GM23248 (cell line): ENCODE measurements around the gene ZFY. TPM values are rescaled to one million over a fixed set of nuclear protein-coding genes. Genes with fewer than 3 reads are reported as not detected.

Experiments
- DNase-seq: peaks from one replicate; pipeline ENCODE4 v3.0.0-alpha.2; 2015
- H2AFZ ChIP-seq: fragments of 200-600 bp; sonication (generic); 2 replicates; pipeline ENCODE4 v1.6.1; 2016; ENCODE audit warnings: antibody characterized with exemption
- H3F3A ChIP-seq: fragments of 200-600 bp; sonication (generic); 2 replicates; pipeline ENCODE4 v1.6.1; 2016; ENCODE audit warnings: mild to moderate bottlenecking, antibody characterized with exemption, mixed run types; ENCODE audit not compliant: insufficient read depth
- H3K27ac ChIP-seq: fragments of 200-600 bp; sonication (generic); 2 replicates; pipeline ENCODE4 v1.5.1; 2016; ENCODE audit warnings: mild to moderate bottlenecking
- H3K27me3 ChIP-seq: fragments of 200-600 bp; sonication (generic); replicated peaks from 2 replicates; pipeline ENCODE4 v1.6.1; 2016; ENCODE audit warnings: mild to moderate bottlenecking; ENCODE audit not compliant: insufficient read depth
- H3K36me3 ChIP-seq: fragments of 200-600 bp; sonication (generic); 2 replicates; pipeline ENCODE4 v1.6.1; 2016; ENCODE audit warnings: low read depth, mild to moderate bottlenecking
- H3K4me1 ChIP-seq: fragments of 200-600 bp; sonication (generic); 2 replicates; pipeline ENCODE4 v1.6.1; 2016; ENCODE audit warnings: mild to moderate bottlenecking; ENCODE audit not compliant: insufficient read depth
- H3K4me2 ChIP-seq: fragments of 200-600 bp; sonication (generic); one replicate; pipeline ENCODE4 v1.6.1; 2016; ENCODE audit warnings: mild to moderate bottlenecking; ENCODE audit not compliant: unreplicated experiment
- H3K4me3 ChIP-seq: fragments of 200-600 bp; sonication (generic); 2 replicates; pipeline ENCODE4 v1.5.1; 2016; ENCODE audit warnings: mild to moderate bottlenecking
- H3K79me2 ChIP-seq: fragments of 200-600 bp; sonication (generic); 2 replicates; pipeline ENCODE4 v1.6.1; 2016; ENCODE audit warnings: mild to moderate bottlenecking; ENCODE audit not compliant: insufficient read depth
- H3K9ac ChIP-seq: fragments of 200-600 bp; sonication (generic); 2 replicates; pipeline ENCODE4 v1.6.1; 2016; ENCODE audit warnings: mild to moderate bottlenecking
- H3K9me2 ChIP-seq: fragments of 200-600 bp; sonication (generic); 2 replicates; pipeline ENCODE4 v1.6.1; 2016; ENCODE audit warnings: mixed run types, mild to moderate bottlenecking, moderate library complexity; ENCODE audit not compliant: insufficient read depth
- H3K9me3 ChIP-seq: fragments of 200-600 bp; sonication (generic); one replicate; pipeline ENCODE4 v1.6.1; 2017; ENCODE audit warnings: low read depth
- H4K20me1 ChIP-seq: fragments of 200-600 bp; sonication (generic); 2 replicates; pipeline ENCODE4 v1.6.0; 2016; ENCODE audit not compliant: insufficient read depth
- EZH2 ChIP-seq: fragments of 200-600 bp; sonication (generic); IDR thresholded peaks from 2 replicates; pipeline ENCODE4 v1.6.1; 2018; ENCODE audit warnings: antibody characterized with exemption, mild to moderate bottlenecking; ENCODE audit not compliant: insufficient read depth, poor library complexity, severe bottlenecking
- EZH2phosphoT487 ChIP-seq: fragments of 200-600 bp; sonication (generic); IDR thresholded peaks from 2 replicates; pipeline ENCODE4 v1.6.1; 2018; ENCODE audit warnings: antibody characterized with exemption, moderate library complexity, mild to moderate bottlenecking, low read depth; ENCODE audit not compliant: insufficient read depth
- WGBS, 2 experiments: methylation state at CpG; one replicate each; pipeline ENCODE4 v1.1.6; 2015 to 2017; ENCODE audit warnings: low lambda C conversion rate in 2 of 2, low coverage in 1 of 2; ENCODE audit errors: missing lambda C conversion rate in 2 of 2; 5-methylcytosine and 5-hydroxymethylcytosine counted together
- in situ Hi-C: fragments of 300-500 bp; cut with MboI; formaldehyde crosslinking; loops from 2 replicates; pipeline ENCODE4 v1.15.0; 2020
- polyA plus RNA-seq: library from polyadenylated mRNA; unstranded; fragments of >200 nt; fragmentation: Nextera tagmentation; extraction: Ambion mirVana; gene quantifications from 2 replicates; pipeline ENCODE4 v1.2.1, GENCODE V29; 2016
- total RNA-seq: library from RNA; depleted of rRNA; stranded (reverse); fragments of >200 nt; shearing (Covaris generic); gene quantifications from 2 replicates; pipeline ENCODE4 v1.2.3, GENCODE V29; 2014; rRNA removed

Gene ZFY
- total RNA-seq (14.6 and 18.5 TPM in 2 replicates), polyA plus RNA-seq (9.6 and 10.0 TPM in 2 replicates)

DNA sequence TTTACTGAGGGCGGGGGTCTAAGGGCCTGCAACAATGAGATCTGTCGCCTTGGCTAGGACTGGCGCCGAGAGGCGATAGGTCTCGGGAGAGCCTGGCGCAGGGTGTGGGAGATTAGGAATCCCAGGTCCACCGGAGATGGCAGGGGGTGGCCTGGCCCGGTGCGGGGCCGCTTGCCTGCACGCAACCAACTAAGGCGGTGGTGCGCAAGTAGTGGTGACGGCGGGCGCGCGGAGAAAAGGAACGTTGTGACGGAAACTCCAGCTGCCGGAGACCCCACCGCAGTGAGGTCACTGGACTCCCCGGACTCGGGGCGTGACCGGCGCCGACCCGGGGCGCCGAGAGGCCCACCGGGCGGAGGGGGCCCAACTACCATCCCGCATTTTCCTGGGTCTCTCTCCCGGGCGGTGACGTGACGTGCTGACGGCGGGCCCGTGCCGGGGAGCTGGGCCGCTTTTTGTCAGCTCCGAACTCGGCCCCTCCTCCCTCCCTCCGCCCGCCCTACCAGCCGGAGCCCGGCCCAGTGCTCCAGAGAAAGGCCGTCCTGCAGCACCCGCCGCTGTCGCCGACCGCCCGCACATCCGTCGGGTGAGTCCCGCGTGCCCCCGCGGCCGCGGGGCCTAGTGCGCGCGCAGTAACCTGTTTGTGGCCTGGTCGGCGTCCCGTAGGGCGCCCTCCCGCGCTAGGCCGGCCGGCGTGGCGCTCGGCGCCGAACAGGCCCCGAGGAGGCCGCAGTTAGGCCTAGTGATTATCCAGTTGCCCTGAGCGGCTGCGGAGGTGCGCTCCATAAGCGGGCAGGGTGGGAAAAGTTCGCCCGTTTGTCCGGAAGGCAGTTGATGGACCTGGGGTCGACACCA, at the start of gene ZFY:
TSS of gene ZFY (plus strand) at position 521 of the 855 bp plus-strand sequence. CDS start 18,556 bp downstream, outside the sequence.
- Histone ChIP-seq H3K79me2 (peaks cover 58% of the 10 kb centered on the region), H3K9me3 (no peaks in the 10 kb centered on the region), H3K4me3 (peak within 1 kb of the TSS; percentile 99), H3K9ac (peak within 1 kb of the TSS; percentile 100), H3K9me2 (no peaks in the 10 kb centered on the region), H3K27ac (peak within 1 kb of the TSS; percentile 100), H3K4me2 (peak within 1 kb of the TSS; percentile 98), H2AFZ (peak within 1 kb of the TSS; percentile 83), H3K27me3 (no peaks in the 10 kb centered on the region), H4K20me1 (no peaks in the 10 kb centered on the region), H3K4me1 (peaks cover 12% of the 10 kb centered on the region; the same call in 1 of the 2 replicates), H3F3A (peaks cover 20% of the 10 kb centered on the region), H3K36me3 (no peaks in the 10 kb centered on the region)
- TF ChIP-seq EZH2 (no peak), EZH2phosphoT487 (no peak)
- peak; percentile 66 for DNase-seq
- in situ Hi-C loops = no loop called here
- WGBS, 2 experiments = 1% methylated on average over 25 to 34 of the region's 91 CpGs

DNA sequence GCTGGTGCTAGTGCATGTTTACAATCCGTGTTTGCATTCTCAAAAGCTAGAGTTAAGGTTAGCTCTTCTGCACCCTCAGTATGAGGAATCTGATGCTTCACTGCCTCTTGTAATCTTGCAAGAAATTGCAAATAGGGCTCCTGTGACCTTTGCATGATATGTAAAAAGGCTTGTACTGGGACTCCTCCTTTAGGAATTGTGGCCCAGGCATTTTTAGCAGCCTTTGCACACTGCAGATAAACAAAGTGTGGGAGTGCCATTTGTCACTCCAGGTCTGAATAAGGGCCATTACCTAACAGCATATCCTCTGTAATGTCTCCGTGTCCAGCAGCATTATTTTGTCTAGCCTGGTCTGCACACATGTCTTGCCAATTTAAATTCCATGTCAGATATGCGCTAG, 49.3 kb upstream of the ZFY start:
- H4K20me1 ChIP-seq = no peaks in the 10 kb centered on the region
- WGBS, 2 experiments = 40 to 53% methylated on average over 3 of the region's 3 CpGs
- no peak overlapping the region for H3K4me3 ChIP-seq
- no peak overlapping the region for H2AFZ ChIP-seq
- H3K27ac ChIP-seq = no peak overlapping the region
- H3K9me2 ChIP-seq = no peaks in the 10 kb centered on the region
- H3K27me3 ChIP-seq = no peaks in the 10 kb centered on the region
- H3K4me1 ChIP-seq = peaks cover 25% of the 10 kb centered on the region
- no peaks in the 10 kb centered on the region for H3K79me2 ChIP-seq
- DNase-seq = no peak
- H3F3A ChIP-seq = peaks cover 22% of the 10 kb centered on the region; the same call in 1 of the 2 replicates
- no peaks in the 10 kb centered on the region for H3K36me3 ChIP-seq
- in situ Hi-C loops = no loop called here
- no peak for TF ChIP-seq EZH2
- TF ChIP-seq EZH2phosphoT487 = no peak
- H3K4me2 ChIP-seq = no peak overlapping the region
- H3K9me3 ChIP-seq = no peaks in the 10 kb centered on the region
- no peak overlapping the region for H3K9ac ChIP-seq

DNA sequence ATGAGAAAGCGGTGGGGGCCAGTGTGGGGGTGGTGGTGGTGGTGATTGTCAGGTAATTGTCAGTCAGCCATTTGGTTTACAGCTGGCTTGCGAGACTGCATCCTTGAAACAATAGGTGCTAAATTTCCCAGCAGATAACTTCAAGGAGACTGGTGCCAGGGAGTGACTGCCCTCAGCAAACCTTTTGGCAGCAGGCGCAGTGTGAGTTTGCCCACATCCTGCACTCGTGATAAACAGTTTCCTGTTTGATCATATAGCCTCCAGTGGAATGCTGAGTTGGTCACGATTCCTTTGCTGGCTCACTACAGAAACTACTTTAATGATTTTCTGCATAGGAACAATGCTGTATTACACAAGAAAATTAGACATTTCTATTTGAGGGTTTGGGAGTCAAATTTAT, 47.8 kb upstream of the ZFY start:
- DNase-seq = peak; percentile 76
- no peaks in the 10 kb centered on the region for H4K20me1 ChIP-seq

DNA sequence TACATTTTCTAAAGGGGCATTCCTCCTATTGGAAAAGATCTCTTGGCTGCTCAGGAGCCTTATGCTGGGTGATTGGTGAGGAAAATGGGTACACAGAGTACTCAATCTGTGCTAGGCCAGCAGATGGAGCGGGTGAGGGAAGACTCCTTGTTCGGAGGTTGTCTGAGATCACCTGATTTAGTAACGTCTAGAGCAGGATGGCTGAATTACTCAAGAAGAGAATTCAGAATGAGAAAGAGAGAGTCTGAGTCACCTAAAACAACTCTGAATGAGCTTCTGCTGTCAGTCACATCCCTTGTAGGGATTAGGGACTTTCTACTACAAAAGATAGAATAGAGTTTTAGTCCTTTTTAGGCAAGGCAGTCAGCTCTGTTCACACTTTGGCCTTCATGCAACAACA, 47.2 kb upstream of the ZFY start:
- Histone ChIP-seq H3K27ac (peak overlapping the region; percentile 94), H2AFZ (peak overlapping the region; percentile 49; the same call in 1 of the 2 replicates), H3K9me3 (no peaks in the 10 kb centered on the region)

More for the DNA sequence above, 47.8 kb upstream of the ZFY start:
- Histone ChIP-seq H3K27me3 (no peaks in the 10 kb centered on the region), H3F3A (peaks cover 22% of the 10 kb centered on the region; the same call in 1 of the 2 replicates), H3K9me3 (no peaks in the 10 kb centered on the region), H3K9me2 (no peaks in the 10 kb centered on the region), H3K4me2 (peak overlapping the region; percentile 30), H2AFZ (peak overlapping the region; percentile 49; the same call in 1 of the 2 replicates), H3K9ac (peak overlapping the region; percentile 68), H3K27ac (peak overlapping the region; percentile 94), H3K4me1 (peaks cover 25% of the 10 kb centered on the region), H3K79me2 (no peaks in the 10 kb centered on the region), H3K36me3 (no peaks in the 10 kb centered on the region), H3K4me3 (peak overlapping the region; percentile 30; the same call in 1 of the 2 replicates)
- in situ Hi-C loops = no loop called here
- WGBS, 2 experiments = 11 to 12% methylated on average over 4 to 5 of the region's 5 CpGs
- TF ChIP-seq EZH2phosphoT487 = no peak

More for the DNA sequence above, 47.2 kb upstream of the ZFY start:
- in situ Hi-C loops = no loop called here
- Histone ChIP-seq H3K79me2 (no peaks in the 10 kb centered on the region), H3K4me2 (peak overlapping the region; percentile 30), H3K4me1 (peaks cover 24% of the 10 kb centered on the region), H3F3A (peaks cover 22% of the 10 kb centered on the region; the same call in 1 of the 2 replicates), H3K9ac (peak overlapping the region; percentile 68), H3K36me3 (no peaks in the 10 kb centered on the region), H3K9me2 (no peaks in the 10 kb centered on the region), H3K27me3 (no peaks in the 10 kb centered on the region), H3K4me3 (peak overlapping the region; percentile 30; the same call in 1 of the 2 replicates), H4K20me1 (no peaks in the 10 kb centered on the region)
- peak; percentile 73 for DNase-seq
- TF ChIP-seq EZH2 (no peak), EZH2phosphoT487 (no peak)
- WGBS, 2 experiments = 14% methylated on average over 3 of the region's 3 CpGs; no CpG with 5 or more reads in 1 of the 2 experiments
